ENCODE data around the gene FUOM. TPM values are rescaled to one million over a fixed set of nuclear protein-coding genes. Genes with fewer than 3 reads are reported as not detected.

Gene FUOM
- total RNA-seq, 1 experiment from 2014 or later, result 41.8 TPM

DNA sequence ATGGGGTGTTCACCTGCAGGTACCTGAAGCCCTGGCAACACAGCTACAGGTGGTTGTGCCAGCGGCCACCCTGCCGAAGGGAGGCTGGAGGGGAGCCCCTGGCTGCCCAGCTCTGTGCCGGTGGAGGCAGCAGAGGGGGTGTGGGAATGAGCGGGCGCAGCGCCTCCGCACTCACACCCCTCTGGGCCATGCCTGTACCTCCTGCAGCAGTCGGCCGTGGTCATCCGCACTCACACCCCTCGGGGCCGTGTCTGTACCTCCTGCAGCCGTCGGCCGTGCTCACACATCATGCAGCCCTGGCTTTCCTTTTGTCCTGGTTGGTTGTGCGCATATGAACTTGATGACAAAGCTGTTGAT, 47.4 kb downstream of the FUOM start:
- Mint-ChIP-seq H3K9me3 (no peaks in the 10 kb centered on the region; a peak in 2 of 5 replicates), H3K4me1 (peaks cover 11 to 14% of the 10 kb centered on the region in 2 experiments), H3K27ac (no peak overlapping the region), H3K36me3 (ENCODE audit: insufficient read depth in 1 of 3, low read depth in 3 of 3) (peaks cover 4 to 34% (median 19%) of the 10 kb centered on the region in 3 experiments), H3K27me3 (ENCODE audit: low read depth) (no peaks in the 10 kb centered on the region; the same call in 1 of the 2 replicates), H3K4me3 (peak overlapping the region in 1 of 2 experiments; percentile 58; a peak in 1 of 5 replicates)
- no peak overlapping the region for H3K4ac ChIP-seq (ENCODE audit: low read depth, low read length)
- H3K23ac ChIP-seq (ENCODE audit: insufficient read length, low read depth, low read length), result no peak overlapping the region
- H3K27me3 ChIP-seq (ENCODE audit: insufficient read depth, low read length), result no peaks in the 10 kb centered on the region
- H3K9me3 ChIP-seq (ENCODE audit: control insufficient read depth, low read depth, low read length), result no peaks in the 10 kb centered on the region
- no peak overlapping the region for H2BK20ac ChIP-seq (ENCODE audit: low read depth, low read length, poor library complexity, severe bottlenecking)
- H3K9ac ChIP-seq (ENCODE audit: extremely low read depth, insufficient read length, low read length), result no peak overlapping the region
- H3T11ph ChIP-seq (ENCODE audit: low read length), result no peak overlapping the region
- no peak overlapping the region for H2BK12ac ChIP-seq (ENCODE audit: insufficient read length, low read depth, low read length)
- no peak for DNase-seq
- H2AK5ac ChIP-seq (ENCODE audit: insufficient read length, low read length), result no peak overlapping the region
- peaks cover 9% of the 10 kb centered on the region for H3K23me2 ChIP-seq (ENCODE audit: insufficient read length, low read depth, low read length, poor library complexity, severe bottlenecking)
- H2BK120ac ChIP-seq (ENCODE audit: low read depth, low read length, poor library complexity, severe bottlenecking), result no peak overlapping the region
- no peak overlapping the region for H4K8ac ChIP-seq (replicated peaks; ENCODE audit: insufficient read length, low read depth, low read length)
- no peak overlapping the region for H3K14ac ChIP-seq (ENCODE audit: insufficient read depth, low read length)
- no peaks in the 10 kb centered on the region for H4K20me1 ChIP-seq (ENCODE audit: control insufficient read depth, insufficient read depth, insufficient read length)
- peaks cover 6% of the 10 kb centered on the region for H3K79me1 ChIP-seq (ENCODE audit: insufficient read depth, low read depth, low read length, poor library complexity, severe bottlenecking)
- no peak overlapping the region for H3K4me2 ChIP-seq (ENCODE audit: insufficient read depth, insufficient read length, low read length)
- H3K56ac ChIP-seq (ENCODE audit: insufficient read length, low read depth, low read length), result no peak overlapping the region
- no peak overlapping the region for H4K91ac ChIP-seq (ENCODE audit: insufficient read length, low read depth, low read length)
- WGBS (ENCODE audit: extremely low coverage, insufficient read length, low lambda C conversion rate), result no CpG with 5 or more reads among the region's 16 CpGs
- peaks cover 7% of the 10 kb centered on the region; the same call in 1 of the 2 replicates for H3K79me2 ChIP-seq (ENCODE audit: insufficient read depth, low read length)
- H3K27ac ChIP-seq (ENCODE audit: insufficient read length, low read depth, low read length), result no peak overlapping the region
- no peaks in the 10 kb centered on the region for H3K4me1 ChIP-seq (ENCODE audit: insufficient read depth, low read length)
- no peak overlapping the region for H4K5ac ChIP-seq (ENCODE audit: insufficient read length, low read depth, low read length)
- no peak overlapping the region for H2BK15ac ChIP-seq (ENCODE audit: low read depth, low read length)
- TF ChIP-seq, protein P1, sequence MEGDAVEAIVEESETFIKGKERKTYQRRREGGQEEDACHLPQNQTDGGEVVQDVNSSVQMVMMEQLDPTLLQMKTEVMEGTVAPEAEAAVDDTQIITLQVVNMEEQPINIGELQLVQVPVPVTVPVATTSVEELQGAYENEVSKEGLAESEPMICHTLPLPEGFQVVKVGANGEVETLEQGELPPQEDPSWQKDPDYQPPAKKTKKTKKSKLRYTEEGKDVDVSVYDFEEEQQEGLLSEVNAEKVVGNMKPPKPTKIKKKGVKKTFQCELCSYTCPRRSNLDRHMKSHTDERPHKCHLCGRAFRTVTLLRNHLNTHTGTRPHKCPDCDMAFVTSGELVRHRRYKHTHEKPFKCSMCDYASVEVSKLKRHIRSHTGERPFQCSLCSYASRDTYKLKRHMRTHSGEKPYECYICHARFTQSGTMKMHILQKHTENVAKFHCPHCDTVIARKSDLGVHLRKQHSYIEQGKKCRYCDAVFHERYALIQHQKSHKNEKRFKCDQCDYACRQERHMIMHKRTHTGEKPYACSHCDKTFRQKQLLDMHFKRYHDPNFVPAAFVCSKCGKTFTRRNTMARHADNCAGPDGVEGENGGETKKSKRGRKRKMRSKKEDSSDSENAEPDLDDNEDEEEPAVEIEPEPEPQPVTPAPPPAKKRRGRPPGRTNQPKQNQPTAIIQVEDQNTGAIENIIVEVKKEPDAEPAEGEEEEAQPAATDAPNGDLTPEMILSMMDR (conservative IDR thresholded peaks at IDR 0.05), result no peak
- H3K18ac ChIP-seq (ENCODE audit: insufficient read length, low read depth, low read length), result no peak overlapping the region
- no peak overlapping the region for H2AFZ ChIP-seq (ENCODE audit: low read length)
- no peak overlapping the region for H2BK5ac ChIP-seq (ENCODE audit: insufficient read length, low read length)
